Measurements from ENCODE around the gene ROGDI. TPM values are rescaled to one million over a fixed set of nuclear protein-coding genes. Genes with fewer than 3 reads are reported as not detected.

ROGDI gene
- total and polyA plus RNA-seq, 10 of the 15 experiments (the other 5 are each of a cell fraction or from before 2014, with no cell fraction given), result 0.40 to 23.5 (median 12.3) TPM

- TF ChIP-seq, protein P1, sequence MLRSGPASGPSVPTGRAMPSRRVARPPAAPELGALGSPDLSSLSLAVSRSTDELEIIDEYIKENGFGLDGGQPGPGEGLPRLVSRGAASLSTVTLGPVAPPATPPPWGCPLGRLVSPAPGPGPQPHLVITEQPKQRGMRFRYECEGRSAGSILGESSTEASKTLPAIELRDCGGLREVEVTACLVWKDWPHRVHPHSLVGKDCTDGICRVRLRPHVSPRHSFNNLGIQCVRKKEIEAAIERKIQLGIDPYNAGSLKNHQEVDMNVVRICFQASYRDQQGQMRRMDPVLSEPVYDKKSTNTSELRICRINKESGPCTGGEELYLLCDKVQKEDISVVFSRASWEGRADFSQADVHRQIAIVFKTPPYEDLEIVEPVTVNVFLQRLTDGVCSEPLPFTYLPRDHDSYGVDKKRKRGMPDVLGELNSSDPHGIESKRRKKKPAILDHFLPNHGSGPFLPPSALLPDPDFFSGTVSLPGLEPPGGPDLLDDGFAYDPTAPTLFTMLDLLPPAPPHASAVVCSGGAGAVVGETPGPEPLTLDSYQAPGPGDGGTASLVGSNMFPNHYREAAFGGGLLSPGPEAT (IDR thresholded peaks at IDR 0.05; ENCODE audit: low read depth), result no peak
- TF ChIP-seq RUNX3 (IDR thresholded peaks at IDR 0.05; ENCODE audit: low read length) (no peak), ZZZ3 (IDR thresholded peaks at IDR 0.05; ENCODE audit: control insufficient read depth, insufficient read length, low read depth) (no peak), ZNF274 (IDR thresholded peaks at IDR 0.05; ENCODE audit: insufficient read depth, insufficient read length) (no peak)
- TF ChIP-seq, protein P2, sequence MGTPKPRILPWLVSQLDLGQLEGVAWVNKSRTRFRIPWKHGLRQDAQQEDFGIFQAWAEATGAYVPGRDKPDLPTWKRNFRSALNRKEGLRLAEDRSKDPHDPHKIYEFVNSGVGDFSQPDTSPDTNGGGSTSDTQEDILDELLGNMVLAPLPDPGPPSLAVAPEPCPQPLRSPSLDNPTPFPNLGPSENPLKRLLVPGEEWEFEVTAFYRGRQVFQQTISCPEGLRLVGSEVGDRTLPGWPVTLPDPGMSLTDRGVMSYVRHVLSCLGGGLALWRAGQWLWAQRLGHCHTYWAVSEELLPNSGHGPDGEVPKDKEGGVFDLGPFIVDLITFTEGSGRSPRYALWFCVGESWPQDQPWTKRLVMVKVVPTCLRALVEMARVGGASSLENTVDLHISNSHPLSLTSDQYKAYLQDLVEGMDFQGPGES (IDR thresholded peaks at IDR 0.05), result no peak
Measured at GRCh38 chr16:4813251-4814003, 11.0 kb upstream of the ROGDI start (continued).

DNA sequence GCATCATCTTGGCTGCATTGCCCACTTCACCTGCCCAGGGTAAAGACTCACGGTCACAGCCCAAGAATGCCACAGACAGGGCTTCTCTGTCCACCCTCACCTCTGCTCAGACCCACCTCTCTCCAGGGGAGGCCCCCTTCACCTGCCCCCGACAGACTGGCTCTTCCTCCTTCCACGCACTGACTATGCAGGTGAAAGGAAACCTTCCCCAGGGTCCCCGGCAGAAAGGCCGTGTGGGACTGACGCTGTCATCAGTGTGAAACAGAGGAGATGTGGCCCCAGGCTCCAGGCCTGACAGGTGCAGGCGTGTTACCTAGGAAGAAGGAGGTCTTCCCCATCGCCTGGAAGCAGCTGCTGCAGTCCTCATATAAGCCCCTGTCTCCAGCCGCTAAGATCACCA is 9.3 kb upstream of the ROGDI start:
- no peak for FAIRE-seq
- no peaks in the 10 kb centered on the region for H3K9me3 ChIP-seq (replicated peaks; ENCODE audit: control insufficient read depth, insufficient read depth, low read length)
- H3K36me3 ChIP-seq (ENCODE audit: control insufficient read depth in 2 of 2, insufficient read depth in 2 of 2, low read length in 1 of 2), result peaks cover 16 to 31% of the 10 kb centered on the region in 2 experiments
- intact Hi-C loops (cut with micrococcal nuclease; ENCODE audit: unreplicated experiment) (no loop called here), in situ Hi-C loops (cut with MboI) (no loop called here)
- no peak overlapping the region for H3K27ac ChIP-seq (ENCODE audit: control insufficient read depth, insufficient read depth)
- no peak for ATAC-seq
- H3K79me2 ChIP-seq (ENCODE audit: control insufficient read depth, insufficient read depth, low read length), result no peaks in the 10 kb centered on the region
- RAD21 ChIA-PET (ENCODE audit: unreplicated experiment), result no interaction called here
- H4K20me1 ChIP-seq (ENCODE audit: control insufficient read depth, insufficient read depth), result no peaks in the 10 kb centered on the region
- WGBS (ENCODE audit: insufficient coverage, insufficient replicate concordance, low lambda C conversion rate, missing lambda C conversion rate), result 94% methylated on average over 9 of the region's 9 CpGs
- TSS peak; percentile 16 for BruUV-seq (replicated peaks)
- H3K9ac ChIP-seq (ENCODE audit: control insufficient read depth, insufficient read depth, low read length), result no peak overlapping the region
- SMC1A ChIA-PET (ENCODE audit: uncharacterized antibody, unreplicated experiment), result interaction anchor here (1.1 kb wide), 1 partner anchor 9 kb away, joined by 4 read pairs; no protein-coding TSS in a partner anchor
- H3K27me3 ChIP-seq (replicated peaks in 1 of 2; ENCODE audit: control insufficient read depth in 2 of 2, insufficient read depth in 2 of 2, low read length in 1 of 2), result no peaks in the 10 kb centered on the region
- no peak for DNase-seq (ENCODE audit: low read depth, low spot score)
- CTCF ChIA-PET, result no interaction called here
- POLR2A ChIA-PET, result no interaction called here
- H3K4me3 ChIP-seq, result no peak overlapping the region
- no peak overlapping the region for H3K4me2 ChIP-seq (ENCODE audit: control insufficient read depth, insufficient read depth)
- TF ChIP-seq CEBPB (IDR thresholded peaks at IDR 0.05; ENCODE audit: borderline replicate concordance in 1 of 2, low read depth in 2 of 2, low read length in 2 of 2) (no peak), NRF1 (conservative IDR thresholded peaks at IDR 0.05; ENCODE audit: low read depth, low read length) (no peak), MEF2A (IDR thresholded peaks at IDR 0.05; ENCODE audit: insufficient read depth, low read depth, low read length) (no peak), MXI1 (IDR thresholded peaks at IDR 0.05; ENCODE audit: low read depth, low read length) (no peak), ATF2 (IDR thresholded peaks at IDR 0.05; ENCODE audit: low read length) (no peak), BCL11A (IDR thresholded peaks at IDR 0.05; ENCODE audit: low read depth, low read length) (no peak), ZNF384 (IDR thresholded peaks at IDR 0.05; ENCODE audit: borderline replicate concordance, low read depth, low read length) (no peak), KLF5 (IDR thresholded peaks at IDR 0.05; ENCODE audit: partially characterized antibody) (no peak), RCOR1 (conservative IDR thresholded peaks at IDR 0.05; ENCODE audit: low read depth, low read length) (no peak)
- H3K4me1 ChIP-seq (ENCODE audit: control insufficient read depth, insufficient read depth, low read length), result no peaks in the 10 kb centered on the region
- no peak overlapping the region for H2AFZ ChIP-seq (ENCODE audit: control insufficient read depth, low read depth, low read length)
